GM19043 (cell line): Measurements from ENCODE around the gene RPS14.

Experiments
- ATAC-seq: cut with Tn5 transposase; IDR thresholded peaks from one replicate; pipeline ENCODE4 v1.9.1; 2021; ENCODE audit warnings: low read depth; ENCODE audit not compliant: unreplicated experiment

The RPS14 gene

DNA sequence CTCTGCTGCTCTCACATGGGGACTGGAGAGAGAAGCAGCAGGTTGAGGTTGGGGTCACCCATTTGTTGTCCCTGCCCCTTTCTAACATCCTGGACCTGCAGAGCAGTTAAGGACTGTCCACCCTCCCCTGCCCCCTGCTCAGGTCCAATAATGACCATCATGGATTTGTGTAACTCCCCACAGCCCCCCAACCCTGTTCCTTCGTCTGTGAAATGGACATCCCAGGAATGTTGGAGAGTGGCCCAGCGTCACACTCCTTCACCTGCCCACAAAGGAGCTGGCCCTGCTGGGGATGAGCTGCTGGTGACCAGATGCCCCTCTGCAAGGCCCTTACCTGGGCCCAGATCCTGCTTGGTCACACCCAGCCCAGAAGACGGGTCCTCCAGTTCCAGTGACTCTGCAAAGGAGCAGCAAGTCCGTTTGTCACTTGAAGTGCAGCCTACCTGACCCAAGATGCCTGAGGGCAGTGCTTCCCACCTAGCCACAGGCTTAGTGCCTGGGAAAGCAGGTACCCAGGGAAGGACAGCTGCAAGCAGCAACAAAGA lies 47.2 kb downstream of the RPS14 start:
- no peak for ATAC-seq

GRCh38 chr5:150401376-150402228 lies 47.9 kb downstream of the RPS14 start:
- no peak for ATAC-seq

DNA sequence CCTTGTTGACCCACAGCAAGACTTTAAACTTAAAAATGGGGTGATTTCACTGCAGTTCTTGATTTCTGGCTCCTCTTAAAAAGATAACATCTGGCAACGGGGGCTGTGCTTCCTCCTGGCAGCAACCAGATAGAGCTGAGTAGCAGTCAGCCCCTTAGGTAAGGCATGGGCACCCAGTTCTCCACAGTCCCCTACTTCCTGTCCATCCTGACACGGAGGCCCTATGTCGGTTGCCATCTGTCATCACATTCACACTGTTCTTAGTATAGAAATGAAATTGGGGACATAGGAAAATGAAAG lies 48.5 kb downstream of the RPS14 start:
- no peak for ATAC-seq

DNA sequence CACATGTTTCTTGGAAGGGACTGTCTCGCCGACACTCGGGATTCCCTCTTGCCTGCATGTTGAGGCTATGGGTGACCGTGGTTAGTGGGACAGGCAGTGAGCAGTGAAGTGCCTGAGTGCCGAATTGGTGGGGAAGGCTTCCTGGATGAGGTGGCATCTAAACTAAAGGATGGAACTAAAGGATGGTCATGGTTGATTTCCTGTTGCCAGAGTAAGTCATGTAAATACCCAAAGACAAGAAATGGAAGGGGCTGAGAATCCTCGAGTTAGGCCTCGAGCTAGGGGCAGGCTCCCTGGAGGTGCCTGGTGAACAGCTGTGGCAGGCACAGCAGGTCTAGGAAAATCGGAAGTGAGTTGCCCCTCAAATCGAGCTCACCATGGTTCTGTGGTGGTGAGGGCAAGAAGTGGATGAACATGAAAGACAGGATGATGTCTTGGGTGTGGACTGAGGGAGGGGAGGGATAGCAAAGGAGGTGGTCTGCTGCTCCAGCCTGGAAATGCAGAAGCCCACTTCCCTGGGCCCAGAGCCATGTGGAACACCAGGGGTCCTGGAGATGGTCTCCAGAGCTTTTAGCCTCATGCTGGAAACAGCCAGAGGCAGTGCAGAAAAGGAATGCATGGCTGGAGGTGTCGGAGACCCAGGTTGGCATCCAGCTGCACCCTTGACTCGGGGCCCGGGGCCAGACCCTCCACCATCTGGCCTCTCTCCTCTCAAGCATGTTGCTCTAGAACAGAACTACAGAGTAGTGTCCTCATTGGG lies 49.0 kb downstream of the RPS14 start:
- no peak for ATAC-seq

GRCh38 chr5:150399524-150400211 lies 49.9 kb downstream of the RPS14 start:
- ATAC-seq = no peak

- peak; percentile 73 for ATAC-seq
These were observed 50.6 kb downstream of the RPS14 start for GRCh38 chr5:150398722-150399523.

DNA sequence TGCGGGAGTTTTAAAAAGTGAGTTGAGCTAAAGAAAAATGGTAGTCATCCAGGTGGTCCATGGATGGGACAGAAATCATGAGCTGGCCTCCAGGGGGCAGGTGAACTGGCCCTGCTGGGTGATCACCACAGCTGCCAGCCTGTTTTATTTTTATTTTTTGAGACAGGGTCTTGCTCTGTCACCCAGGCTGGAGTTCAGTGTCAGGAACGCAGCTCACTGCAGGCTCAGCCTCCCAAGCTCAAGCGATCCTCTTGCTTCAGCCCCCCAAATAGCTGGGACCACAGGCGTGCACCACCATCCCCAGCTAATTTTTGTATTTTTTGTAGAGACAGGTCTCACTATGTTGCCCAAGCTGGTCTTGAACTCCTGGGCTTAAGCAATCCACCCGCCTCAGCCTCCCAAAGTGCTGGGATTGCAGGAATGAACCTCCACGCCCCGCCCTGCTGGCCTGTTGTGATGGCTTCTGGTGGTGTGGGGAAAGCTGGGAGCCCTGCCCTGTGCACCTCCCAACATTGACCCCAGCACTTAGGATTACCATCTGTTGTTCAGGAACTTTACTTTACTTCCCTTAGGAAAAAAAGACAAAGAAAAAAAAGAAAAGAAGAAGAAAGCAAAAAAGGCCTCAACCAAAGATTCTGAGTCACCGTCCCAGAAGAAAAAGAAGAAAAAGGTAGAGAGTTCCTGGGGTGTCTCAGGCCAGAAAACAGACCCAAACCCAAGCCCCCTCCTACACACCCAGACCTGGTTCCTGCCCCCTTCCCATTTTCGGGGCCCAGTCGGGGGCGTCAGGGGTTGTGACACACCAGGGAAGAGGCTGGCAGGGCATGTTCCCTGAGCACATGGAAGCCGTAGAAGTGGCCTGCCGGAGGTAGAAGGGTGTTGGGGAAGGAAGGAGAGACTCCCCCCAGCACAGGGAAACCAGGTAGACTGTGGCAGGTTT lies 51.5 kb downstream of the RPS14 start:
- no peak for ATAC-seq

GRCh38 chr5:150397146-150397781 lies 52.3 kb downstream of the RPS14 start:
- ATAC-seq = no peak

DNA sequence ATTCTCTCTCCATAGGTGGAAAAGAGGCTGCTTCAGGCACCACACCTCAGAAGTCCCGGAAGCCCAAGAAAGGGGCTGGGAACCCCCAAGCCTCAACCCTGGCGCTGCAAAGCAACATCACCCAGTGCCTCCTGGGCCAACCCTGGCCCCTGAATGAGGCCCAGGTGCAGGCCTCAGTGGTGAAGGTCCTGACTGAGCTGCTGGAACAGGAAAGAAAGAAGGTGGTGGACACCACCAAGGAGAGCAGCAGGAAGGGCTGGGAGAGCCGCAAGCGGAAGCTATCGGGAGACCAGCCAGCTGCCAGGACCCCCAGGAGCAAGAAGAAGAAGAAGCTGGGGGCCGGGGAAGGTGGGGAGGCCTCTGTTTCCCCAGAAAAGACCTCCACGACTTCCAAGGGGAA lies 53.3 kb downstream of the RPS14 start:
- no peak for ATAC-seq

DNA sequence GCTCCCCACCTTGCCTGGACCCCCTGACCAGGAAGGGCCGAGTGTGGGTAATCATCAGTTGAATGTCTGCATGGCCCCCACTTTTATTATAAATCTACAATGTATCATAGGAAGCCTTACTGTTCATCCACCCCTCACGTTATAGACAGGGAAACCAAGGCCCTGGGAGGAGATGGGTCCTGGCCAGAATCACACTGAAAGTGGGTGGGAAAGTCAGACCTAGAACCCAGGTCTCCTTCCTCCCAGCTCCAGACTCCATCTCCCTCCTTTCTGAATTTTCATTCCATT lies 53.9 kb downstream of the RPS14 start:
- ATAC-seq = no peak

GRCh38 chr5:150394912-150395687 lies 54.4 kb downstream of the RPS14 start:
- ATAC-seq = no peak

GRCh38 chr5:150394131-150394530 lies 55.4 kb downstream of the RPS14 start:
- ATAC-seq = no peak

DNA sequence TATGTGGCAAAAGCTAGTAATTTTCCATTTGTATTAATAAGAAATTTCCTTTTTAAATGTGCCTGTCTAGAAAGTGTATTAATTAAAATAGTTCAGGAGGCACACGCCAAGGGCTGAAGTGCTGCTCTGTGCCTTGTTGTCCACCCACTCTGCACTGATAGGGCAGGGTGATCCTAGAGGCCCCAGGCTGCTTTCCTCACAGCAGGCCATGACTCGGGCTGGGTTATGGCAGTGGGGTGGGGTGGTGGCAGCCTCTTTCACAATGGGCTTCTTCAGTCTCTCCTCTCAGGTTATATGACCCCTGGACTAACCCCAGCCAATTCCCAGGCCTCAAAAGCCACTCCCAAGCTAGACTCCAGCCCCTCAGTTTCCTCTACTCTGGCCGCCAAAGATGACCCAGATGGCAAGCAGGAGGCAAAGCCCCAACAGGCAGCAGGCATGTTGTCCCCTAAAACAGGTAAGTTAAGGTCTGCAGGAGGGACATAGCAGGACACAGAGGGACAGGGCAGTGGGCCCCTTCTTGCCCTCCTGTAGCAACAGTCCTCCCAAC lies 56.4 kb downstream of the RPS14 start:
- ATAC-seq = no peak

DNA sequence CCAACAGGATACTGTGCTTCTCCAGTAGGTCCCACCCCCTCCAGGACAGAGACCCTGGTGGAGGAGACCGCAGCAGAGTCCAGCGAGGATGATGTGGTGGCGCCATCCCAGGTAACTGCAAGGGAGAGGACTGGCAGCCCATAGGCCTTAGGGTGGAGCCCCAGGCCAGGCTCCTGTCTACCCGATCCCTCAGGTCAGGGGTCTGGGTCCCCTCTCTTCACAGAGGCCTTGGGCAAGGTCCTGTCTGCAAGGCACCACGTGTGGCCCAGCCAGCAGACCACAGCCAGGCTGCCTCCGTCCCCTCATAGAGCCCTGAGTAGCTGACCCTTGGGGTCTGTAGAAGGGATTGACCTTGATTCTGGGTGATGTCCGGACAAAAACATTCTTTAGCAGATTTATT lies 56.9 kb downstream of the RPS14 start:
- no peak for ATAC-seq
